Stomach (tissue), 9 donors: ENCODE data around the gene JAML. TPM values are rescaled to one million over a fixed set of nuclear protein-coding genes. Genes with fewer than 3 reads are reported as not detected.

ENCODE experiments used
- DNase-seq, 2 donors: peaks; one replicate each; pipeline versions ENCODE4 v3.0.0 to v3.0.0-alpha.2; 2013 to 2019
- H3K27ac ChIP-seq, 5 donors: fragments of 200-600 bp in 4 of 5; sonication (generic) in 4 of 5; one replicate each; pipeline ENCODE4 v1.5.1; 2013 to 2019; ENCODE audit warnings: mild to moderate bottlenecking in 1 of 5, moderate library complexity in 1 of 5
- H3K27me3 ChIP-seq, 3 donors: fragments of 200-600 bp; sonication (generic); one replicate each; pipeline ENCODE4 v1.5.1; 2017 to 2019; ENCODE audit warnings: mixed run types in 1 of 3
- H3K36me3 ChIP-seq, 4 donors: fragments of 200-600 bp; sonication (generic); 1 replicate in 3 of 4; 2 replicates in 1 of 4; pipeline ENCODE4 v1.5.1; 2016 to 2019
- H3K4me1 ChIP-seq, 4 donors: fragments of 200-600 bp; sonication (generic); one replicate each; pipeline ENCODE4 v1.5.1; 2016 to 2019
- H3K4me3 ChIP-seq, 4 donors: fragments of 200-600 bp; sonication (generic) in 3 of 4; one replicate each; pipeline ENCODE4 v1.5.1; 2016 to 2019; ENCODE audit warnings: mild to moderate bottlenecking in 1 of 4
- H3K9me3 ChIP-seq, 4 donors: fragments of 200-600 bp; sonication (generic); one replicate each; pipeline ENCODE4 v1.5.1; 2016 to 2019
- EP300 ChIP-seq: sonication (generic); formaldehyde crosslinking; IDR thresholded peaks from one replicate; pipeline ENCODE4 v1.6.1; 2017; ENCODE audit warnings: antibody characterized with exemption
- POLR2A ChIP-seq, 4 donors: fragments of 450-650 bp; IDR thresholded peaks; one replicate each; pipeline ENCODE4 v1.6.1; 2016; ENCODE audit warnings: antibody characterized with exemption in 4 of 4, control low read depth in 2 of 4, mild to moderate bottlenecking in 1 of 4, moderate library complexity in 1 of 4
- POLR2AphosphoS5 ChIP-seq, 3 donors: sonication (generic); formaldehyde crosslinking; IDR thresholded peaks; one replicate each; pipeline ENCODE4 v1.6.1; 2016; ENCODE audit warnings: antibody characterized with exemption in 3 of 3
- WGBS, 5 donors: extraction: QIAGEN DNeasy Blood & Tissue Kit in 3 of 5; methylation state at CpG; one replicate each; pipeline versions ENCODE4 v1.1.5 to v1.1.7; 2013 to 2018; 5-methylcytosine and 5-hydroxymethylcytosine counted together
- intact Hi-C: fragments of 100-400 bp; cut with DNase I; formaldehyde crosslinking; loops from one replicate; pipeline ENCODE4 v1.15.1; 2023; ENCODE audit warnings: low total_unique reads
- polyA plus RNA-seq, 3 donors: library from polyadenylated mRNA; stranded (reverse); fragments of 200-250 nt; gene quantifications; one replicate each; pipeline ENCODE4 v1.2.3, GENCODE V29; 2013
- total RNA-seq, 5 donors: library from RNA; depleted of rRNA; stranded (reverse); fragments of >200 nt; gene quantifications; one replicate each; pipeline versions ENCODE4 v1.1.0 to v1.2.3, GENCODE V29; 2014 to 2016
- TF ChIP-seq, protein P1 (sequence below), 7 experiments: fragments of 450-650 bp in 4 of 7; fragments of 200-600 bp in 3 of 7; sonication (generic) in 3 of 7; IDR thresholded peaks; one replicate each; pipeline ENCODE4 v1.5.1; 2016 to 2019; ENCODE audit warnings: antibody characterized with exemption in 7 of 7, control low read depth in 2 of 7, mild to moderate bottlenecking in 1 of 7
- donor health status: healthy with polysubstance abuse.
- donor health status: Bipolar disorder and iron deficiency.
- donor health status: healthy.

Gene JAML
- total and polyA plus RNA-seq, 8 donors, result 3.7 to 35.0 (median 12.8) TPM

DNA sequence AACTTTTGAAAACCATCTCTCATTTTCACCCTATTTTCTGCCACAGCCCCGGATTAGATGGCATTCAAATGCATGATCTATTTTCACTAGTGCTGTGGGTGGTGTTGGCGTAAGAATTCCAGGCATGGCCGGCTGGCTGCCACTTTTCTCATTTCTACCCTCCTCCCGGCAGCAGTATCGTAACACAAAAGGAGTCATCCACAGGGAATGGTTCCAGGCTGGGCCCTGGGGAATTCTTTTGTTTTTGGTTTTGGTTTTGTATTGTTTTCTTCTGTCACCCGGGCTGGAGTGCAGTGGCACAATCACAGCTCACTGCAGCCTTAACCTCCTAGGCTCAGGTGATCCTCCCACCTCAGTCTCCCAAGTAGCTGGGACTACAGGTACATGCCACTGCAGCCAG lies 13.8 kb downstream of the JAML start:
- no peak for TF ChIP-seq POLR2AphosphoS5 (IDR thresholded peaks at IDR 0.05)
- TF ChIP-seq, protein P1, sequence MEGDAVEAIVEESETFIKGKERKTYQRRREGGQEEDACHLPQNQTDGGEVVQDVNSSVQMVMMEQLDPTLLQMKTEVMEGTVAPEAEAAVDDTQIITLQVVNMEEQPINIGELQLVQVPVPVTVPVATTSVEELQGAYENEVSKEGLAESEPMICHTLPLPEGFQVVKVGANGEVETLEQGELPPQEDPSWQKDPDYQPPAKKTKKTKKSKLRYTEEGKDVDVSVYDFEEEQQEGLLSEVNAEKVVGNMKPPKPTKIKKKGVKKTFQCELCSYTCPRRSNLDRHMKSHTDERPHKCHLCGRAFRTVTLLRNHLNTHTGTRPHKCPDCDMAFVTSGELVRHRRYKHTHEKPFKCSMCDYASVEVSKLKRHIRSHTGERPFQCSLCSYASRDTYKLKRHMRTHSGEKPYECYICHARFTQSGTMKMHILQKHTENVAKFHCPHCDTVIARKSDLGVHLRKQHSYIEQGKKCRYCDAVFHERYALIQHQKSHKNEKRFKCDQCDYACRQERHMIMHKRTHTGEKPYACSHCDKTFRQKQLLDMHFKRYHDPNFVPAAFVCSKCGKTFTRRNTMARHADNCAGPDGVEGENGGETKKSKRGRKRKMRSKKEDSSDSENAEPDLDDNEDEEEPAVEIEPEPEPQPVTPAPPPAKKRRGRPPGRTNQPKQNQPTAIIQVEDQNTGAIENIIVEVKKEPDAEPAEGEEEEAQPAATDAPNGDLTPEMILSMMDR (IDR thresholded peaks at IDR 0.05), result no peak
- no peak for TF ChIP-seq EP300
- TF ChIP-seq POLR2A (IDR thresholded peaks at IDR 0.05), result no peak
- Histone ChIP-seq H3K4me1 (peaks cover 0 to 55% (median 14%) of the 10 kb centered on the region in 4 donors), H3K27me3 (peaks cover 0 to 32% (median 0%) of the 10 kb centered on the region in 3 donors), H3K36me3 (peaks cover 0 to 3% (median 0%) of the 10 kb centered on the region in 4 donors), H3K9me3 (no peaks in the 10 kb centered on the region), H3K4me3 (no peak overlapping the region), H3K27ac (no peak overlapping the region)
- 64 to 80% (median 68%) methylated on average over 6 of the region's 6 CpGs for WGBS, 5 donors
- intact Hi-C loops, result no loop called here
- no peak for DNase-seq

GRCh38 chr11:118210323-118210722 lies 14.5 kb downstream of the JAML start:
- Histone ChIP-seq H3K27ac (no peak overlapping the region), H3K27me3 (peaks cover 0 to 32% (median 0%) of the 10 kb centered on the region in 3 donors), H3K9me3 (no peaks in the 10 kb centered on the region), H3K36me3 (peaks cover 0 to 3% (median 0%) of the 10 kb centered on the region in 4 donors), H3K4me3 (no peak overlapping the region), H3K4me1 (peaks cover 0 to 54% (median 14%) of the 10 kb centered on the region in 4 donors)
- TF ChIP-seq, protein P1 (IDR thresholded peaks at IDR 0.05), result no peak
- no peak for TF ChIP-seq POLR2AphosphoS5 (IDR thresholded peaks at IDR 0.05)
- no peak for DNase-seq
- WGBS, 5 donors, result 90 to 97% (median 94%) methylated on average over 7 of the region's 7 CpGs
- intact Hi-C loops, result no loop called here

- Histone ChIP-seq H3K27ac (no peak overlapping the region), H3K27me3 (peaks cover 0 to 32% (median 0%) of the 10 kb centered on the region in 3 donors), H3K9me3 (no peaks in the 10 kb centered on the region), H3K4me3 (no peak overlapping the region), H3K36me3 (peaks cover 0 to 3% (median 0%) of the 10 kb centered on the region in 4 donors), H3K4me1 (peaks cover 0 to 48% (median 11%) of the 10 kb centered on the region in 4 donors)
- intact Hi-C loops, result loop anchor here (10.0 kb wide), 1 partner anchor 156 kb away; no protein-coding TSS in a partner anchor
- 76 to 89% (median 86%) methylated on average over 3 of the region's 3 CpGs for WGBS, 5 donors
- TF ChIP-seq EP300 (no peak), POLR2A (IDR thresholded peaks at IDR 0.05) (no peak)
- TF ChIP-seq, protein P1 (IDR thresholded peaks at IDR 0.05), result no peak
- DNase-seq, result no peak
These were observed 15.8 kb downstream of the JAML start for GRCh38 chr11:118209033-118209432.

DNA sequence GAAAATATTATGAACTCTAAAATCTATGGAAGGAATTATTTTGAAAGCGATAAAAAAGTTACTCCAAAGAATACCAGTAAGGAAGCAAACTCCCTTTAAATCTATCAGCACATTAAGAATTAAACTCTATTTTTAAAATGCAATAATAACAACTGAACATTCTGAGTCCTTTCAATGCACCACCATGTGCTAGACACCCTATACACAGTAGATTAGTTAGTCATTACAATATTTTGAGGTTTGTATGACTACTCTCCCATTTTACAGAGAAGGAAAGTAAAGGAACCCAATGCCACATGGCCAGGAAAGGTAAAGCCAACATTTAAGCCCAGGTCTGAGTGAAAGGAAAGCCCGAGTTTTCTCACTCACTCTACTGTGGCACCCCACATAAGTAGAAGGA lies 17.7 kb downstream of the JAML start:
- peaks cover 0 to 35% (median 2%) of the 10 kb centered on the region in 4 donors for H3K4me1 ChIP-seq
- 88 to 94% (median 89%) methylated on average over 2 of the region's 2 CpGs for WGBS, 5 donors
- intact Hi-C loops, result loop anchor here (10.0 kb wide), 1 partner anchor 158 kb away; no protein-coding TSS in a partner anchor
- H3K4me3 ChIP-seq, result no peak overlapping the region
- TF ChIP-seq POLR2AphosphoS5 (IDR thresholded peaks at IDR 0.05), result no peak
- TF ChIP-seq POLR2A (IDR thresholded peaks at IDR 0.05), result no peak
- TF ChIP-seq EP300, result no peak
- TF ChIP-seq, protein P1 (IDR thresholded peaks at IDR 0.05), result no peak
- peaks cover 0 to 3% (median 0%) of the 10 kb centered on the region in 4 donors for H3K36me3 ChIP-seq
- DNase-seq, result no peak
- H3K27me3 ChIP-seq, result peaks cover 0 to 24% (median 0%) of the 10 kb centered on the region in 3 donors
- no peaks in the 10 kb centered on the region for H3K9me3 ChIP-seq
- peak overlapping the region in 2 of 5 donors; percentile 49 to 59 for H3K27ac ChIP-seq
